Mammary epithelial cell (primary cell): ENCODE measurements around the gene EPHA6.

ENCODE experiments used
- EZH2 ChIP-seq: IDR thresholded peaks from 2 replicates; pipeline ENCODE4 v1.6.1; 2012; ENCODE audit warnings: low read length, inconsistent platforms, borderline replicate concordance
- TF ChIP-seq, protein P1 (sequence below), 2 donors: IDR thresholded peaks in 1 of 2; conservative IDR thresholded peaks in 1 of 2; 2 replicates each; pipeline ENCODE4 v1.5.1; 2011 to 2012; ENCODE audit warnings: inconsistent platforms in 2 of 2, low read length in 2 of 2, mild to moderate bottlenecking in 2 of 2, control low read depth in 1 of 2, low read depth in 1 of 2; ENCODE audit not compliant: insufficient read depth in 1 of 2; ENCODE audit errors: extremely low read depth in 1 of 2

DNA sequence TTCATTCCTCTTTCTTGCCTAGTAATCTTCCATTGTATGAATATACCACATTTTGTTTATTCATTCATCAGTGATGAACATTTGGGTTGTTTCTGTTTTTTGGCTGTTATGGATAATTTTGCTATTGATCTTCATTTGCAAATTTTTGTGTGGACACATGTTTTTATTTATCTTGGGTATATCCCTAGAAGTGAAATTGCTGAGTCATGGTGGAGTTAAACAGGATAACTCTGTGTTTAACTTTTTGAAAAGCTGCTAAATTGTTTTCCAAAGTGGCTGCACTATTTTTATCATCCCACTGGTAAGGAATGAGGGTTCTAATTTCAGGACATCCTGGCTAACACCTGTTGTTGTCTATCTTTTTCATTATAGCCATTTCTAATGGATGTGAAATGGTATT, 875.6 kb downstream of the EPHA6 start:
- TF ChIP-seq, protein P1, sequence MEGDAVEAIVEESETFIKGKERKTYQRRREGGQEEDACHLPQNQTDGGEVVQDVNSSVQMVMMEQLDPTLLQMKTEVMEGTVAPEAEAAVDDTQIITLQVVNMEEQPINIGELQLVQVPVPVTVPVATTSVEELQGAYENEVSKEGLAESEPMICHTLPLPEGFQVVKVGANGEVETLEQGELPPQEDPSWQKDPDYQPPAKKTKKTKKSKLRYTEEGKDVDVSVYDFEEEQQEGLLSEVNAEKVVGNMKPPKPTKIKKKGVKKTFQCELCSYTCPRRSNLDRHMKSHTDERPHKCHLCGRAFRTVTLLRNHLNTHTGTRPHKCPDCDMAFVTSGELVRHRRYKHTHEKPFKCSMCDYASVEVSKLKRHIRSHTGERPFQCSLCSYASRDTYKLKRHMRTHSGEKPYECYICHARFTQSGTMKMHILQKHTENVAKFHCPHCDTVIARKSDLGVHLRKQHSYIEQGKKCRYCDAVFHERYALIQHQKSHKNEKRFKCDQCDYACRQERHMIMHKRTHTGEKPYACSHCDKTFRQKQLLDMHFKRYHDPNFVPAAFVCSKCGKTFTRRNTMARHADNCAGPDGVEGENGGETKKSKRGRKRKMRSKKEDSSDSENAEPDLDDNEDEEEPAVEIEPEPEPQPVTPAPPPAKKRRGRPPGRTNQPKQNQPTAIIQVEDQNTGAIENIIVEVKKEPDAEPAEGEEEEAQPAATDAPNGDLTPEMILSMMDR (conservative IDR thresholded peaks at IDR 0.05 in 1 of 2, IDR thresholded peaks at IDR 0.05 in 1 of 2; ENCODE audit: extremely low read depth in 1 of 2, insufficient read depth in 1 of 2, low read depth in 1 of 2, low read length in 2 of 2) = no peak
- no peak for TF ChIP-seq EZH2
